ENCODE measurements around the gene IL13RA1.

The IL13RA1 gene

DNA sequence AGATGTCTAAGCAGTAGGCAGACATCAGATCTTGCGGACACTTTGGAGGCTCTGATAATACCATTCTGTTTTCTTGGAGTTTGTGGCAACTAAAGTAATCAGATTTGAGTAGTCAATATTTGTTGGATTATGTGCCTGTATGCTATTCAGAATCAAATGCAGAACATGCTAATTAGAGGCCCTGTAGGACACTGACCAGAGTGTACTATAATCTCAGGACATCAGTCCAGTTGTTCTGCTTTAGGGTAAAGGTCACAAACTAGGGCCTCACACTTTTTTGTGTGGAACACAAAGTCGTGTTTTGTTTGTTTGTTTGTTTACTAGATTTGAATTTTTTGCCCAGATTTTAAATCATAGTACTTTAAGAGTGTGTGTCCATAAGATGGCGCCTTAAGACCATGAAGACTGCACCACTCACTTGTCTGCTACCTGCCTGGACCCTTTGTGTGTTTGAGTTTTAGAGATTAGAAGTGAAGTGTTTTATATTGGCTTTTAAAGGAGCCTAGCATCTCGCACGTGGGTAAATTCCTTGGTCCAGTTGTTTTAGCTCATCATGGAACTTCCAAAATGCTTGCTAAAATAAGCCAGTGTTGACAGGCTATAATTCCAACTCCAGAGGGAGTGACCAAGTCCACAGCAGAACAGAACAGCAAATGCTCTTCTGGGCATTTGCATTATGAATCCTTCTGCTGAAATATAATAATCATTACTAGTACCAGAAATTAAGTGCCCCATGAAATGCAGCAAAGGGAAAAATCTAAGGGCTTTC is 34.7 kb downstream of the IL13RA1 start:
- H3K4me3 ChIP-seq (ENCODE audit: low read depth, low read length): no peak overlapping the region
- no peak for DNase-seq (ENCODE audit: low read depth)
- TF ChIP-seq, protein P1, sequence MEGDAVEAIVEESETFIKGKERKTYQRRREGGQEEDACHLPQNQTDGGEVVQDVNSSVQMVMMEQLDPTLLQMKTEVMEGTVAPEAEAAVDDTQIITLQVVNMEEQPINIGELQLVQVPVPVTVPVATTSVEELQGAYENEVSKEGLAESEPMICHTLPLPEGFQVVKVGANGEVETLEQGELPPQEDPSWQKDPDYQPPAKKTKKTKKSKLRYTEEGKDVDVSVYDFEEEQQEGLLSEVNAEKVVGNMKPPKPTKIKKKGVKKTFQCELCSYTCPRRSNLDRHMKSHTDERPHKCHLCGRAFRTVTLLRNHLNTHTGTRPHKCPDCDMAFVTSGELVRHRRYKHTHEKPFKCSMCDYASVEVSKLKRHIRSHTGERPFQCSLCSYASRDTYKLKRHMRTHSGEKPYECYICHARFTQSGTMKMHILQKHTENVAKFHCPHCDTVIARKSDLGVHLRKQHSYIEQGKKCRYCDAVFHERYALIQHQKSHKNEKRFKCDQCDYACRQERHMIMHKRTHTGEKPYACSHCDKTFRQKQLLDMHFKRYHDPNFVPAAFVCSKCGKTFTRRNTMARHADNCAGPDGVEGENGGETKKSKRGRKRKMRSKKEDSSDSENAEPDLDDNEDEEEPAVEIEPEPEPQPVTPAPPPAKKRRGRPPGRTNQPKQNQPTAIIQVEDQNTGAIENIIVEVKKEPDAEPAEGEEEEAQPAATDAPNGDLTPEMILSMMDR (conservative IDR thresholded peaks at IDR 0.05; ENCODE audit: low read depth, low read length): peak; percentile 26

DNA sequence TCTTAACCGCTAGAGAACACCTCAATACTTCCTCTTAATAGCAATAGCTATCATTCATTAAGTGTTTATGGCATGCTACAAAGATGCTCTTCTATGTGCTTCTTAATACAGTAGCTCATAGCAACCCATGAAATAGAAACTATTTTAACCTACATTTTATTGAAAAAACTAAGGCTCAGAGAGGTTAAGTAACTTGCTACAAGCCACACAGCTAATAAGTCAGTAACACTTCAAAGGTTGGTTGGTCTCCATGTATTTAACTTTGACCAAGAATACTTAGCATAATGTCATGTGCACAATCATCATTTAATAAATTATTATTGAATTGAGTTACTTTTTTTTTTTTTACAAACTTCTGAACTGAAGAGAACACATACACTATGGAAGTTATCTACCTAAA is 36.1 kb downstream of the IL13RA1 start:
- TF ChIP-seq, protein P1 (conservative IDR thresholded peaks at IDR 0.05; ENCODE audit: low read depth, low read length): no peak
- no peak for DNase-seq (ENCODE audit: low read depth)

DNA sequence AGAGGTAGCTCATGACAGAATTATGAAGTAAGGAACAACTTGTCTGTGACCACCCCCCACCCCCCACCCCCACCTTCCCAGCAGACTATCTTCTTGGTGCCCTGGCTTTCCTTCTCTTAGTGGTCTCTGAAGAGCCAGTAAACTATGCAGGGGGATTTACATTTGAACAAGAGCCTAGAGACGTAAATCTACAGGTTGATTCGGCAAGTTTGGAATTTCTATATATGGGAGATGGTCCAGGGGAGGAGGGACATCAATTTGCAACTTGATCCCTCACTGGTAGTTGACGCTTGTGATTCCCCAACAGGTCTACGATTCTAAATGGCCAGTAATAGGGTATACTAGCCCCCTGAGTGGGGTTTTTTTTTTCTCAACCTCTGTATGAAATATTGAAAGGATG is 36.7 kb downstream of the IL13RA1 start:
- DNase-seq (ENCODE audit: low read depth): no peak
- TF ChIP-seq, protein P1 (conservative IDR thresholded peaks at IDR 0.05; ENCODE audit: low read depth, low read length): no peak
- H3K4me3 ChIP-seq (ENCODE audit: low read depth, low read length): no peak overlapping the region

More for the DNA sequence above, 36.1 kb downstream of the IL13RA1 start:
- H3K4me3 ChIP-seq (ENCODE audit: low read depth, low read length): no peak overlapping the region

DNA sequence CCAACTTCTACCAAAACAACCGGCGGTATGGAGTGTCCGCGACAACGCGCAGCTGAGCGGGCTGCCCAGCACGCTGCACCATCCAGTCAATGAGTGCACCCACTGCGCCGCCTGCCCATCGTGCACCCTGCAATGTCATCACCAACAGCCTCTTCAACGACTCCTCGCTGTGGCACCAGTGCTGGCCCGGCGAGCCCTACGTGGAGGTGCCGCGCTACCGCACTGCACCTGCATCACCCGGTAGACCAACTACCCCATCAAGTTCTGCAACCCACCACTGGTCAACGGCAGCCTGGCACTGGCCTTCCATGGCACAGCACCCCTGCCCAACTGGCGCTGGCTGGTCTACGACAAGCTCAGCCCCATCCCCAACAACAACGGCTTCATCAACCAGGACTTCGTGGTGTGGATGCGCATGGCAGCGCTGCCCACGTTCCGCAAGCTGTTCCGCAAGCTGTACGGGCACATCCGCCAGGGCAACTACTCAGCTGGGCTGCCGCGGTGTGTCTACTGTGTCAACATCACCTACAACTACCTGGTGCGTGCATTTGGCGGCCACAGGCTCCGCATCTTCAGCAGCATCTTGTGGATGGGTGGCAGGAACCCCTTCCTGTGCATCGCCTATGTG is 42.8 kb downstream of the IL13RA1 start:
- TF ChIP-seq, protein P1 (conservative IDR thresholded peaks at IDR 0.05; ENCODE audit: low read depth, low read length): no peak
- no peak overlapping the region for H3K4me3 ChIP-seq (ENCODE audit: low read depth, low read length)
- DNase-seq (ENCODE audit: low read depth): no peak

DNA sequence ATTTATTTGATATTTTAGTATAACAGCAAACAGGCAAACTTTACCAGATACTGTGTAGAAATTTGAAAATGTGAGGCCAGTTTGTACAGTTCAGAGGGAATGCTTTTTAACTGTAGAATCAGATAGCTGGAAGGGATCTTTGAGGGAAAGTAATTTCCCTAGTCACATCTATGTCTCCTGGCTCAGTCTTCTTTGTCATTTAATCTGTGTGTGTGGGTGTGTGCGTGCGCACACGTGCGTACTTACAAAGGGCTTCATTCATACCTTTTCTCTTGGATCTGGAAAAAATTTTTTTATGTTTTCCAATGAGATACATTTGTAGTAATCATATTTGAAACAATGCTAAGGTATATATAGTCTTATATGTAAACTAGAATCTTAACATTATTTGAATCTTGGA is 44.6 kb downstream of the IL13RA1 start:
- no peak for DNase-seq (ENCODE audit: low read depth)
- TF ChIP-seq, protein P1 (conservative IDR thresholded peaks at IDR 0.05; ENCODE audit: low read depth, low read length): no peak
- no peak overlapping the region for H3K4me3 ChIP-seq (ENCODE audit: low read depth, low read length)

DNA sequence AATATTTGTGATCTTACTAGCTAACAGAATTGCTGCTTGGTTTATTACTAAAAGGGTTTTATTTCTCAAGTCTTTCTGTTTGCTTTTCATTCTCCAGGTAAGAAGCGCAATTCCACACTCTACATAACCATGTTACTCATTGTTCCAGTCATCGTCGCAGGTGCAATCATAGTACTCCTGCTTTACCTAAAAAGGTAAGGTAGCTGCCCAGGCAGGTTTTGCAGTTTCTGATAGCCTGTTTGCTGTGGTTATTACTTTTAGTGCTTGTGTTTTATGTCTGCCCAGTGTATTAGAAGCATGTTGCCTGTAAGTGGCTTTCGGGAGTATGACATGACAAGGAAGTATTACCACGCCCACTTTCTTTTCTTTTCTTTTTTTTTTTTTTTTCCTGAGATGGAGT is 46.4 kb downstream of the IL13RA1 start:
- TF ChIP-seq, protein P1 (conservative IDR thresholded peaks at IDR 0.05; ENCODE audit: low read depth, low read length): no peak
- H3K4me3 ChIP-seq (ENCODE audit: low read depth, low read length): no peak overlapping the region
- no peak for DNase-seq (ENCODE audit: low read depth)

DNA sequence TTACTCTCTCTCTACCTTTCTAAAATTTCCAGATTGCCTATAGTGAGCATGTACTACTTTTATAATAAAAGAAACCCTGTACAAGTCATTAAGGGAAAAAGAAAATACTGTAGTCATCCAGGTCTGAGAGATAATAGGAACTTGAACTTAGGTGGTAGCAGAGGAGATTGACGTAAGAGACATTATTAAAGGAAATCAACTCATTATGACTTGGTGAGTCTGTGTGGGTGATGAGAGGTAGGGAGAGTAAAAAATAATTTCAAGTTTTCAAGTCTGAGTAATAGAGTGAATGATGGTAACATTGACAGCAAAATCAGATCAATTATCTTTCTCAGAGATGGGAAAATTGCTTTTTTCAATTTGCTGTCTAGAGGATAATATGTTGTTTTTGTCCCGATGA is 52.2 kb downstream of the IL13RA1 start:
- no peak overlapping the region for H3K4me3 ChIP-seq (ENCODE audit: low read depth, low read length)
- TF ChIP-seq, protein P1 (conservative IDR thresholded peaks at IDR 0.05; ENCODE audit: low read depth, low read length): no peak
- no peak for DNase-seq (ENCODE audit: low read depth)
